Nephron (organoid): ENCODE measurements around the gene STX7.

Experiments
- H3K27ac Mint-ChIP-seq, 3 experiments: 2 replicates each; pipeline ENCODE4 v1.8.0; 2020; ENCODE audit warnings: mixed read lengths in 3 of 3, mild to moderate bottlenecking in 2 of 3, moderate library complexity in 1 of 3
- H3K27me3 Mint-ChIP-seq: 2 replicates; pipeline ENCODE4 v1.8.0; 2021; ENCODE audit warnings: low read depth, mild to moderate bottlenecking, moderate library complexity, mixed read lengths
- H3K36me3 Mint-ChIP-seq: 2 replicates; pipeline ENCODE4 v1.8.0; 2020; ENCODE audit warnings: low read depth, mixed read lengths
- H3K4me1 Mint-ChIP-seq: 2 replicates; pipeline ENCODE4 v1.8.0; 2020; ENCODE audit warnings: mixed read lengths
- H3K4me3 Mint-ChIP-seq, 3 experiments: 2 replicates each; pipeline ENCODE4 v1.8.0; 2020; ENCODE audit warnings: mild to moderate bottlenecking in 3 of 3, mixed read lengths in 3 of 3, moderate library complexity in 2 of 3
- H3K9me3 Mint-ChIP-seq: 2 replicates; pipeline ENCODE4 v1.8.0; 2020; ENCODE audit warnings: mixed read lengths
- TF ChIP-seq, protein P1 (sequence below), 3 experiments: fragments of 200-600 bp; sonication (generic); IDR thresholded peaks; one replicate each; pipeline ENCODE4 v1.5.0; 2021; ENCODE audit warnings: antibody characterized with exemption in 3 of 3; ENCODE audit not compliant: unreplicated experiment in 3 of 3

The STX7 gene

DNA sequence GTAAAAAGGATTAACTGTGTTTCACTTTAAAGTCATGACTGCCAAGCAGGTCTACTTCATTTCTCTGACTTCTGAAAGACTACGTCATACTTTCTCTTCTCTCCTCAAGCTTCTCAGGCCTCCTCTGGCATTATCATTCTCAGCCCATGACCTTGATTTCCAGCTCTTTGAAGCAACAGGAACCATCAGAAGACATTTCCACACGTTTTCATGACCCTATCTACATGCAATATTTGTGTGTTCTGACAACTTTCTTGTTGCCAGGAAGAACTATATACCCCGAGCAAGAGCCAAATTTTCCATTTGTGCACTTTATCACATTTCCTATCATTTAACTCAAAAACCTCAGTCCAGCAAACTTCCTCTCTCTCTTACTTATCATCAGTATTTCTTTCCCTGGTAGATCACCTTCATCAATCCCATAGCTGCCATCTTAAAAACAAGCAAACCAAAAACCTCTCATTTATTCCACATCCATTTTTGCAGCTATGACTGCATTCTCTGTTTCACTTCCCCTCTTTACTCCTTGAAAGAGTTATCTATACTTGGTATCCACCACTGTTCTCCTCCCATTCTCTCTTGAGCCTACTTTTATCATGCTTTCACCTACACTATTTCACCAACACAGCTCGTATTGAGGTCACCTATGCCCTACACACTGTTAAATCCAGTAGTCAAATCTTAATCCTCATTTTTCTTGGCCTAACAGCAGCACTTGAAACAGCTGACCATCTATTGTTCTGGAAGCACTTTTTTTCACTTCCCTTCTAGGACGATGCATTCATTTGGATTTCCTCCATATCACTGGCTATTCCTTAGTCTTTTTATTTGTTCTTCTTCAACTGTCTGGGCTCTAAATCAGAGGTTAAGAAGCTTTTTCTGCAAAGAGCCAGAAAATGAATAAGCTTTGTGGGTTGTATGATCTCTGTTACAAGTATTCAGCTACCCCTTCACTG, 47.1 kb downstream of the STX7 start:
- H3K4me3 Mint-ChIP-seq, result no peak overlapping the region
- H3K36me3 Mint-ChIP-seq, result peaks cover 30% of the 10 kb centered on the region
- TF ChIP-seq, protein P1, sequence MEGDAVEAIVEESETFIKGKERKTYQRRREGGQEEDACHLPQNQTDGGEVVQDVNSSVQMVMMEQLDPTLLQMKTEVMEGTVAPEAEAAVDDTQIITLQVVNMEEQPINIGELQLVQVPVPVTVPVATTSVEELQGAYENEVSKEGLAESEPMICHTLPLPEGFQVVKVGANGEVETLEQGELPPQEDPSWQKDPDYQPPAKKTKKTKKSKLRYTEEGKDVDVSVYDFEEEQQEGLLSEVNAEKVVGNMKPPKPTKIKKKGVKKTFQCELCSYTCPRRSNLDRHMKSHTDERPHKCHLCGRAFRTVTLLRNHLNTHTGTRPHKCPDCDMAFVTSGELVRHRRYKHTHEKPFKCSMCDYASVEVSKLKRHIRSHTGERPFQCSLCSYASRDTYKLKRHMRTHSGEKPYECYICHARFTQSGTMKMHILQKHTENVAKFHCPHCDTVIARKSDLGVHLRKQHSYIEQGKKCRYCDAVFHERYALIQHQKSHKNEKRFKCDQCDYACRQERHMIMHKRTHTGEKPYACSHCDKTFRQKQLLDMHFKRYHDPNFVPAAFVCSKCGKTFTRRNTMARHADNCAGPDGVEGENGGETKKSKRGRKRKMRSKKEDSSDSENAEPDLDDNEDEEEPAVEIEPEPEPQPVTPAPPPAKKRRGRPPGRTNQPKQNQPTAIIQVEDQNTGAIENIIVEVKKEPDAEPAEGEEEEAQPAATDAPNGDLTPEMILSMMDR (IDR thresholded peaks at IDR 0.05; ENCODE audit: unreplicated experiment in 3 of 3), result no peak
- H3K27me3 Mint-ChIP-seq, result no peaks in the 10 kb centered on the region
- no peak overlapping the region for H3K27ac Mint-ChIP-seq
- no peaks in the 10 kb centered on the region for H3K4me1 Mint-ChIP-seq
- H3K9me3 Mint-ChIP-seq, result no peaks in the 10 kb centered on the region

DNA sequence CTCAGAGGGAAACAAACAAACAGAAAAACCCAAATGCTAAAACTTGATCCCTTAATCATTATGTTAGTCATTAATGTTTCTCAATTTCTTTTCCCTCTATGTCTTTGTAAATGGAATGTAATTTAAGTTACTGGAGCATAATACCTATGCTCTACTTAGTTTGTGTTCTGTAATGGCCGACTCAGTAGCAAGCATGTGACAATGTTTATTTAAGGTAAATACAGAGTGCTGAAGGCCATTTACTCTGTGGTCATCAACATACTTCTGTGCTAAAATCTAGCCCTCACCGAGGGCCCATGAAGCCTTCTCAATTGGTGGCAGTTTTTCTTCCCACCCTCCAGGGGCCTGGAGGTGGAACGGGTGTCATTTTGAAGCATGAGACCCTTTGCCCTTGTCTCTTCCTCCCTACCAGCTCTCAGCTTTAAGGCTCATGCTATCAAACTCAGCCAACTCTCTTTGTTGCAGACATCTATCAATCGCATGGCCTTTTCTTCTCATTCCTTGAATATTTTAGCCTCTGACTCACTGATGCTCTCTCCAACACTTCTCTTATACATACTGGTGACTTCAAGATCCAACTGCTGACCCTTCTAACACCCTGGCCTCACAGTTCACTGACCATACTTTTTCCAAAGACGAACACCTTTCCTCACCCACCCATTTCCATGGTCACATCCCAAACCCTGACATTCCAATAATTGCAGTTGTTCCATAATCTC, 48.2 kb downstream of the STX7 start:
- no peaks in the 10 kb centered on the region for H3K4me1 Mint-ChIP-seq
- H3K9me3 Mint-ChIP-seq, result no peaks in the 10 kb centered on the region
- peaks cover 35% of the 10 kb centered on the region for H3K36me3 Mint-ChIP-seq
- H3K27me3 Mint-ChIP-seq, result no peaks in the 10 kb centered on the region
- no peak overlapping the region for H3K4me3 Mint-ChIP-seq
- TF ChIP-seq, protein P1 (IDR thresholded peaks at IDR 0.05; ENCODE audit: unreplicated experiment in 3 of 3), result no peak
- no peak overlapping the region for H3K27ac Mint-ChIP-seq

DNA sequence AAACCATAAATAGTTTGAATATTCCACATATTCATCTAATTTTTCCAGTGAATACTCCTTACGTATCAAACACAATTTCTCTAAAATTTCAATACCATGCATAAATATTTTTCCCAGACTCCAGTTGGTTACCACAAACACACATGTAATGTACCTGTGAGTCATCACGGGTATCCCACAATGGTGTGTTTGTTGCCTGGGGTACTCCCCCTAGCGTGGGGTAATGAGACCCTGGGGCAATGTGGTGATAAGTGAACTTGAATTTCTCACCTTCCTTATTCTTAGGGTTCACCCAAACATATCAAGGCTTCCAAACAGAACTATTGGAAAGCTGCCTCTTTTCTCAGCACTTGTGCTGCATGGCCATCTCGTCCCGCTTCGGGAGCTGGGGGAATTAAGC, 51.0 kb downstream of the STX7 start:
- Mint-ChIP-seq H3K4me3 (no peak overlapping the region), H3K27me3 (no peaks in the 10 kb centered on the region), H3K27ac (no peak overlapping the region), H3K4me1 (peaks cover 1% of the 10 kb centered on the region), H3K9me3 (no peaks in the 10 kb centered on the region), H3K36me3 (peaks cover 51% of the 10 kb centered on the region)
- TF ChIP-seq, protein P1 (IDR thresholded peaks at IDR 0.05; ENCODE audit: unreplicated experiment in 3 of 3), result no peak

DNA sequence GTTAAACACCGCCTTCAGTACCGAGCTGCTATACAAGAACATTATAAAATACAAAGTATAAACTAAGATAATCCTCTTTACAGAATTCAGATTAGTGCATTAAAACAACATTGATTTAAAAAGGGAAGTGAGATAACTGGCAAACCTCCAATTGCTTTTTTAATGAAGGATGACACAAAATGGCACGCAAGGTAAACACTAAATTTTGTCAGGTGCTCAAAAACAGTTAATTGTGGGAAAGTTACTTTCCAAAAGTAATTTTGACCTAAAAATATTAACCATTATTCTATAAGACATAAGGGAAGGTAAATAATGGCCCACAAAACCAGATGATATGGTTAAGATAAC, 53.3 kb downstream of the STX7 start:
- H3K4me1 Mint-ChIP-seq, result peaks cover 6% of the 10 kb centered on the region
- H3K27ac Mint-ChIP-seq, result no peak overlapping the region
- H3K36me3 Mint-ChIP-seq, result peaks cover 74% of the 10 kb centered on the region
- H3K4me3 Mint-ChIP-seq, result no peak overlapping the region
- TF ChIP-seq, protein P1 (IDR thresholded peaks at IDR 0.05; ENCODE audit: unreplicated experiment in 3 of 3), result no peak
- no peaks in the 10 kb centered on the region for H3K27me3 Mint-ChIP-seq
- H3K9me3 Mint-ChIP-seq, result no peaks in the 10 kb centered on the region

DNA sequence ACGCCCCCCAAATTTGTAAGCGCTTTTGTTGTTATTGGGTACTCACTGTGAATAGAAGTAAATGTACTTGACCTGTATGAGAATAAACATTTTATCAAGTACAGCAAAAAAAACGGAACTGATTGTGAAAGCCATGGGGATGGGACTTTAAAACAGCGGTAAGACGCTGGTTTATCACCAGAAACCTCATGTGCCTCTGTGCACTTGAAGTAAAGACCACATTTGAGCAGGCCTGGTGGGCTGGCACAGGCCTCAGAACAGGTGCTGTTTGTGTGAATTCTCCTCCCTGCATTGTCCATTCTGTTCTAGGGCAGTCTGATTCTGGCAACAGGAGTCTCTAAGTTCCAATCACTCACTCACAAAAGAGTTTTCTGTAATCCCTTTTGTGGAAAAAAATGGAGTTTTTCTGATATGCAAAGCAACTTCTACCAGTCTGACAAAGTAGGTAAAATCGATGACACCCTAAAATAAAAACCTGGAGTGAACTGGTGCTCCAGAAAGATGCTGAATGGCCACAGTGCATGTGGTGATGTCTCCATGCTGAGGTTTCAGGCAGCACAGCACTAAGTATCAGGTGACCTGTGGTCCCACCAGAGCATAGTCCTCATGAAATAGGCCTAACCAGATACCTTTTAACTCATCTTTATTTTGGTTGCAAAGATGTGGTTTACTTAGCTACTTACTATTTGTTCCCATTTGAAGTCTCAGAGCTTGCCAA, 53.9 kb downstream of the STX7 start:
- TF ChIP-seq, protein P1 (IDR thresholded peaks at IDR 0.05; ENCODE audit: unreplicated experiment in 3 of 3), result no peak
- Mint-ChIP-seq H3K4me1 (peaks cover 6% of the 10 kb centered on the region), H3K27me3 (no peaks in the 10 kb centered on the region), H3K36me3 (peaks cover 79% of the 10 kb centered on the region), H3K27ac (no peak overlapping the region), H3K4me3 (no peak overlapping the region), H3K9me3 (no peaks in the 10 kb centered on the region)
